ENCODE measurements around the gene DTNB.

- TF ChIP-seq EP300 (conservative IDR thresholded peaks at IDR 0.05; ENCODE audit: poor library complexity, severe bottlenecking) (no peak), CTCF (IDR thresholded peaks at IDR 0.05; ENCODE audit: poor library complexity, severe bottlenecking) (no peak)
Observed at GRCh38 chr2:25424426-25425028, 248.8 kb downstream of the DTNB start.
